Common myeloid progenitor, CD34-positive (primary cell): ENCODE results near the gene S100A3.

Source experiments
- CTCF ChIA-PET: fragments of 350-600 bp; sonication (Branson Sonifier 250); formaldehyde crosslinking; loops from one replicate; lab custom pipeline; 2021; ENCODE audit warnings: antibody characterized with exemption; lab: Charles Lee
- POLR2A ChIA-PET: fragments of 350-600 bp; sonication (Branson Sonifier 250); formaldehyde crosslinking; loops from one replicate; lab custom pipeline; 2021; ENCODE audit warnings: antibody characterized with exemption; lab: Charles Lee
- DNase-seq, 3 donors: peaks; one replicate each; pipeline versions ENCODE4 v3.0.0 to v3.0.0-alpha.2; 2013
- H3K27ac ChIP-seq, 2 experiments: 1 replicate in 1 of 2; 2 replicates in 1 of 2; pipeline ENCODE4 v1.7.0; 2013; ENCODE audit warnings: inconsistent platforms in 2 of 2, low read length in 2 of 2, mild to moderate bottlenecking in 2 of 2, low read depth in 1 of 2, moderate library complexity in 1 of 2; ENCODE audit not compliant: severe bottlenecking in 2 of 2, insufficient read depth in 1 of 2, poor library complexity in 1 of 2
- H3K27me3 ChIP-seq, 5 experiments: replicated peaks in 2 of 5; 1 replicate in 3 of 5; 2 replicates in 2 of 5; pipeline versions ENCODE4 v1.6.1 to v1.7.0; 2013; ENCODE audit warnings: low read length in 4 of 5, mild to moderate bottlenecking in 2 of 5, moderate library complexity in 2 of 5, inconsistent platforms in 1 of 5; ENCODE audit not compliant: insufficient read depth in 5 of 5, control insufficient read depth in 4 of 5
- H3K36me3 ChIP-seq, 4 experiments: 1 replicate in 2 of 4; 2 replicates in 2 of 4; pipeline versions ENCODE4 v1.6.1 to v1.7.0; 2013; ENCODE audit warnings: low read length in 3 of 4, control low read depth in 1 of 4, mild to moderate bottlenecking in 1 of 4; ENCODE audit not compliant: control insufficient read depth in 4 of 4, insufficient read depth in 4 of 4
- H3K4me1 ChIP-seq, 4 experiments: 1 replicate in 3 of 4; 2 replicates in 1 of 4; pipeline versions ENCODE4 v1.6.1 to v1.7.1; 2013; ENCODE audit warnings: low read length in 3 of 4, mild to moderate bottlenecking in 3 of 4, control low read depth in 1 of 4, inconsistent platforms in 1 of 4, moderate library complexity in 1 of 4; ENCODE audit not compliant: control insufficient read depth in 4 of 4, insufficient read depth in 4 of 4; ENCODE audit errors: control extremely low read depth in 1 of 4
- H3K4me3 ChIP-seq, 7 experiments: 1 replicate in 4 of 7; 2 replicates in 3 of 7; pipeline versions ENCODE4 v1.5.1 to v1.7.0; 2013; ENCODE audit warnings: mild to moderate bottlenecking in 7 of 7, low read length in 6 of 7, moderate library complexity in 6 of 7, inconsistent platforms in 2 of 7, low read depth in 2 of 7, control low read depth in 1 of 7; ENCODE audit not compliant: insufficient read depth in 4 of 7, control insufficient read depth in 1 of 7; ENCODE audit errors: extremely low read depth in 1 of 7
- H3K9me3 ChIP-seq, 5 experiments: 1 replicate in 4 of 5; 2 replicates in 1 of 5; pipeline versions ENCODE4 v1.6.1 to v1.7.1; 2013; ENCODE audit warnings: low read length in 4 of 5, mild to moderate bottlenecking in 2 of 5, inconsistent platforms in 1 of 5, low read depth in 1 of 5, moderate library complexity in 1 of 5; ENCODE audit not compliant: control insufficient read depth in 4 of 5, insufficient read depth in 2 of 5; ENCODE audit errors: control extremely low read depth in 1 of 5
- WGBS: methylation state at CpG from one replicate; pipeline ENCODE4 v1.1.5; 2013; ENCODE audit not compliant: insufficient coverage; 5-methylcytosine and 5-hydroxymethylcytosine counted together

The S100A3 gene

DNA sequence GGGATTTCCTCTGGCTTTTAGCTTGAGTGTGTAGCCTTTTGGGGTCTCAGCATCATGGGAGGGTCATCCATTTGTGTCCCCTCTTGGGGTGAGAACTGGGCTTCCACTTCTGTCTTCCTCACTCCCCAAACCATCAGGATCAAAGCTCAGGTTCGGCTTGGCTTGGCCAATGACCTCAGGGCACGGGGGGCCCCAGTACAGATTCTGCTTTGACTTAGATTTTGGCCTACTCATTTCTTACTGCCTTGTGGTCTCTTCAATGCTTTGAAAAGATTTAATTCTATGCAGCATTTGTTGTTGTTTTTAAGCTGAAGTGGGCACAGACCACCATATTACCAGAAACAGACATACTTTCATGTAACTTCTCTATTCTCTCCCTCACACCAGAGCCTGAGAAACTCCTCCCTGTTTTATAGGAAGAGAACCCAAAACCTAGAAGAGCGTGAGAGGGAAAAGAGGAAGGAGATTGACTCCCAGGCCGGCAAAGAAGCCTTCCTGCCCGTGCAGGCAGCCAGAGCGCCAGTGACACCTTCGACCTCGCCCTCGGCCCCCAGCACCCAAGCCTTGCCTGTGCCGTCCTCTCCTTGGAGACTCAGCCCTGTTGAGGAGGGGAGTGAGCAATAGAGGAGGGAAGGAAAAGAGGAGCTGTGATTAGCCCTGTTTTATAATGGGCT is 1.9 kb upstream of the S100A3 start:
- Histone ChIP-seq H3K27ac (peak overlapping the region in 1 of 2 experiments; percentile 8), H3K27me3 (no peaks in the 10 kb centered on the region), H3K4me3 (peak overlapping the region in 1 of 7 experiments; percentile 17), H3K9me3 (no peaks in the 10 kb centered on the region), H3K4me1 (peaks cover 0 to 76% (median 41%) of the 10 kb centered on the region in 4 experiments), H3K36me3 (no peaks in the 10 kb centered on the region)
- peak in 2 of 3 donors; percentile 49 to 50 for DNase-seq
- ChIA-PET POLR2A (no interaction called here), CTCF (interaction anchor here (1.1 to 6.8 kb wide), 6 partner anchors 9 to 77 kb away, joined by 3 to 64 read pairs (median 14); partner anchors contain the start of genes S100A1, S100A2 and S100A6)
- 31% methylated on average over 9 of the region's 10 CpGs for WGBS

GRCh38 chr1:153550398-153550758 is 1.3 kb upstream of the S100A3 start:
- ChIA-PET CTCF (interaction anchor here (1.0 to 6.8 kb wide), 6 partner anchors 9 to 27 kb away, joined by 3 to 64 read pairs (median 14); partner anchors contain the start of genes S100A2 and S100A6), POLR2A (no interaction called here)
- peak overlapping the region in 1 of 2 experiments; percentile 8 for H3K27ac ChIP-seq
- H3K4me1 ChIP-seq, result peaks cover 0 to 82% (median 47%) of the 10 kb centered on the region in 4 experiments
- H3K9me3 ChIP-seq, result no peaks in the 10 kb centered on the region
- 100% methylated on average over 2 of the region's 4 CpGs for WGBS
- DNase-seq, result no peak
- no peak overlapping the region for H3K4me3 ChIP-seq
- no peaks in the 10 kb centered on the region for H3K36me3 ChIP-seq
- no peaks in the 10 kb centered on the region for H3K27me3 ChIP-seq

DNA sequence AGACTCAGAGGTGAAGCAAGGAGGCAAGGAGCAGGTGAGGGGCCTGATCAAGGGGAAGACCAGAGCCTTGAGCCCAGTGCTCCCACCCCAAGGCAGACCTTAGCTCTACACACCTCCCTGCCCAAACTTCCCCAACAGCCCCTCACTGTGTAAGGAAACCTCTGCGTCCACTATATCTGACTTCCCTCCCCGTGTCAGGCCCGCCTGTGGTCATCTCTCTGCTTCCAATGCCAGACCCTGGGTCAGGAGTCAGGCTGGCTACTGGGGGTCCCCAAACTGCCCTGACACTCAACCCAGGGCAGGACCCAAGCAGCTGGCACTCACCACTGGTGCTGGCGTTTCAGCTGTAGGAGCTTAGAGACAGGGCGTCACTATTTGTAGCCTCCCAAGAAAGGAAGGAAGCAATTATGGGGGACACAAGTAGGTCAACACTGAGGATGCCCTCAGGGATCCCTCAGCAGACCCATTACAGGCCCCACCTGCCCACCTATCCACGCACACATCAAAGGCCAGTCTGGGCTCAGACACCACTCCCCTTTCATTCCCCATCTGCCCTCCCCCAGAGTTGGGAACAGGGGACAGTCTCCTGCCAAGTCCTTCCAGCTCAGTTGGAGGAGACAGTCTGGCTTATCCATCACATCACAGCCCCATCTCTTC is 811 bp upstream of the S100A3 start:
- ChIA-PET POLR2A (no interaction called here), CTCF (interaction anchor here (1.0 to 6.8 kb wide), 5 partner anchors 10 to 28 kb away, joined by 3 to 64 read pairs (median 15); partner anchors contain the start of gene S100A6)
- 100% methylated on average over 4 of the region's 6 CpGs for WGBS
- peaks cover 0 to 87% (median 52%) of the 10 kb centered on the region in 4 experiments for H3K4me1 ChIP-seq
- no peak overlapping the region for H3K27ac ChIP-seq
- H3K27me3 ChIP-seq, result no peaks in the 10 kb centered on the region
- H3K36me3 ChIP-seq, result no peaks in the 10 kb centered on the region
- no peak overlapping the region for H3K4me3 ChIP-seq
- no peak for DNase-seq
- H3K9me3 ChIP-seq, result no peaks in the 10 kb centered on the region

DNA sequence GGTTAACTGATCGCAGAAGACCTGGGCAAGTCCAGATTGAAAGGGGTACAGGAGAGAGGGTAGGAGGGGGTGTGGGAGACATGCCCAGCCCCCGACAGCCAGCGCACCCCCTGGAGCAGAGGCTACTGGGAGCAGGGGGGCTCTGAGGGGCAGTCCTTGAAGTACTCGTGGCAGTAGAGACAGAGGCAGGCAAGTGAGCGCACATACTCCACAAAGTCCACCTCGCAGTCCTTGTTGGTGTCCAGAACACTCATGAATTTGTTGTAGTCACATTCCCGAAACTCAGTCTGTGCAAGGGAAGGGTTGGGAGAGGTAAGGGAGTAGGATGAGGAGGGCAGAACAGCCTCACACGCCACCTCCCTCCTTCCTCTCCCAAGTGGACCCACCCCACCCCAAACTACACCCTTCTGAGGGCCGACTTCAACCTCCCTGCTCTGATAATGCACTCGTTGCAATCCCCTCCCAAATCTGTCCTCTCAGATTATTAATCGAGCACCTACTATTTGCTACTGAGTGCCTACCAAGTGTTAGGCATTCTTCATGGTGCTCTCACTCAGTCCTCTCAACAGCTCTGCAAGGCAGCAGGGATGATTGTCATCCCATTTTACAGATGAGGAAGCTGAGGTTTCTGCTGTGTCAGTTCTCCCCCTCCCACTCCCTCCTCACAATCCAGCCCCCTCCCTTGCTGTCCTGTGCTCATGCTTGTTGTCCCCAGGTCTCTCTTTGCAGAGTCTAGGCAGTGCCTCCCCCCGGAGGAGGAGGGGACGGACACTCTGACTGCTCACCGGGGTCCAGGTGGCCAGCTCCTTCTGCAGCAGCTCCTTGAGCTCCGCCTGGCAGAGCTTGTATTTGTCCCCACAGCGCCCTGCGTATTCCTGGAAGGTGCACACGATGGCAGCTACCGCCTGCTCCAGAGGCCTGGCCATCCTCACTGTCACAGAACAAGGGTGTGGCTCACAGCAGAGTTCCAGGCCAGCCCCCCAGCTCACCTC is 1.2 kb downstream of the S100A3 start:
- H3K4me1 ChIP-seq, result peaks cover 0 to 89% (median 54%) of the 10 kb centered on the region in 4 experiments
- no peaks in the 10 kb centered on the region for H3K9me3 ChIP-seq
- H3K27me3 ChIP-seq, result no peaks in the 10 kb centered on the region
- DNase-seq, result no peak
- no peak overlapping the region for H3K4me3 ChIP-seq
- H3K27ac ChIP-seq, result no peak overlapping the region
- CTCF ChIA-PET, result interaction anchor here (0.7 to 4.2 kb wide), 4 partner anchors 12 to 24 kb away, joined by 3 to 17 read pairs (median 8); partner anchors contain the start of gene S100A6
- H3K36me3 ChIP-seq, result peaks cover 5 to 19% (median 17%) of the 10 kb centered on the region in 4 experiments
- 97% methylated on average over 15 of the region's 19 CpGs for WGBS
- POLR2A ChIA-PET, result no interaction called here

GRCh38 chr1:153546796-153547559 is 2.1 kb downstream of the S100A3 start:
- peaks cover 0 to 98% (median 59%) of the 10 kb centered on the region in 4 experiments for H3K4me1 ChIP-seq
- ChIA-PET POLR2A (interaction anchor here (2.5 kb wide), 1 partner anchor 19 kb away, joined by 15 read pairs; the partner anchor contains the start of gene S100A2), CTCF (interaction anchor here (1.2 to 4.2 kb wide), 4 partner anchors 7 to 22 kb away, joined by 3 to 17 read pairs (median 11); partner anchors contain the start of gene S100A6)
- peaks cover 6 to 23% (median 17%) of the 10 kb centered on the region in 4 experiments for H3K36me3 ChIP-seq
- H3K9me3 ChIP-seq, result no peaks in the 10 kb centered on the region
- WGBS, result 92% methylated on average over 11 of the region's 14 CpGs
- DNase-seq, result no peak
- no peak overlapping the region for H3K27ac ChIP-seq
- H3K4me3 ChIP-seq, result no peak overlapping the region
- H3K27me3 ChIP-seq, result no peaks in the 10 kb centered on the region

DNA sequence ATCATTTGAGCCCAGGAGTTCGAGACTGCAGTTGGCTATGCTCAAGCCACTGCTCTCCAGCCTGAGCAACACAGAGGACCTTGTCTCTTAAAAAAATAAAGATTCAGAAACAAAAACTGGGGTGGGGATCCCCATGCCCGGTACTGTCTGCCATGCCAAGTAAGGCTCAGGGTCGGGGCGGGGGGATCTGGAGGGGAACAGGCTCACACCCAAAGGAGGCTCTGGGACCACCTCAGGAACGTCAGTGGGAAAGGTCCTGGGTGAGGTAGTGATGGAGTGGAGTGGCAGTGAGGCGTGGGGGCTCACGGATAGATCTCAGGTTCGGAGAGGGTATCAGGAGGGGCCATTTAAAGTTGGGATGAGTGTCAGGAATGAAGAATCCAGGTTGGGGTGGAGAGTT is 2.7 kb downstream of the S100A3 start:
- Histone ChIP-seq H3K4me3 (peak overlapping the region in 2 of 7 experiments; percentile 67 to 87), H3K4me1 (peaks cover 2 to 100% (median 63%) of the 10 kb centered on the region in 4 experiments), H3K27ac (no peak overlapping the region), H3K36me3 (peaks cover 6 to 23% (median 17%) of the 10 kb centered on the region in 4 experiments), H3K27me3 (no peaks in the 10 kb centered on the region), H3K9me3 (no peaks in the 10 kb centered on the region)
- ChIA-PET CTCF (interaction anchor here (0.8 to 4.3 kb wide), 5 partner anchors 8 to 26 kb away, joined by 3 to 31 read pairs (median 14); partner anchors contain the start of gene S100A6), POLR2A (interaction anchor here (2.5 to 2.7 kb wide), 2 partner anchors 11 to 20 kb away, joined by 10 to 15 read pairs; partner anchors contain the start of genes S100A2 and S100A6)
- DNase-seq, result no peak
- WGBS, result 94% methylated on average over 8 of the region's 8 CpGs
